ENCODE data around the gene SOD1. TPM values are rescaled to one million over a fixed set of nuclear protein-coding genes. Genes with fewer than 3 reads are reported as not detected.

The SOD1 gene
- total RNA-seq, 1 donor from 2014 or later, result 207 TPM

Other genes with a start within 250 kb of the SOD1 start
- gene SCAF4, start 72.4 kb downstream of the SOD1 start, total RNA-seq, result 57.0 and 57.9 TPM in 2 replicates
- gene HUNK, start 213.3 kb downstream of the SOD1 start, total RNA-seq, result not detected in 2 replicates

Data from T-helper 1 cell treated with Interleukin-12 subunit alpha and Interleukin-12 subunit beta and Interleukin-4 antibody, amounts not matched to agents 30 ng/mL and 1 ng/mL, for 36 hours (primary cell).